Immature natural killer cell (primary cell): ENCODE results near the gene LRRC3. TPM values are rescaled to one million over a fixed set of nuclear protein-coding genes. Genes with fewer than 3 reads are reported as not detected.

Source experiments
- DNase-seq, 3 donors: peaks; one replicate each; pipeline ENCODE4 v3.0.0; 2022; ENCODE audit warnings: mixed read lengths in 1 of 3
- H3K27ac Mint-ChIP-seq, 6 donors: one replicate each; pipeline ENCODE4 v1.8.0; 2020; ENCODE audit warnings: mixed read lengths in 6 of 6, mild to moderate bottlenecking in 5 of 6, inconsistent platforms in 4 of 6, moderate library complexity in 3 of 6
- H3K27me3 Mint-ChIP-seq, 3 donors: one replicate each; pipeline ENCODE4 v1.8.0; 2020 to 2021; ENCODE audit warnings: low read depth in 3 of 3, mild to moderate bottlenecking in 3 of 3, mixed read lengths in 3 of 3, moderate library complexity in 3 of 3, inconsistent platforms in 1 of 3
- H3K36me3 Mint-ChIP-seq, 3 donors: one replicate each; pipeline ENCODE4 v1.8.0; 2020; ENCODE audit warnings: mixed read lengths in 3 of 3, inconsistent platforms in 2 of 3, mild to moderate bottlenecking in 2 of 3
- H3K4me1 Mint-ChIP-seq, 2 donors: one replicate each; pipeline ENCODE4 v1.8.0; 2020; ENCODE audit warnings: inconsistent platforms in 2 of 2, mild to moderate bottlenecking in 2 of 2, mixed read lengths in 2 of 2, moderate library complexity in 1 of 2
- H3K4me3 Mint-ChIP-seq, 5 donors: one replicate each; pipeline ENCODE4 v1.8.0; 2020; ENCODE audit warnings: mild to moderate bottlenecking in 5 of 5, mixed read lengths in 5 of 5, inconsistent platforms in 3 of 5, moderate library complexity in 3 of 5
- H3K9me3 Mint-ChIP-seq, 6 donors: one replicate each; pipeline ENCODE4 v1.8.0; 2020; ENCODE audit warnings: mild to moderate bottlenecking in 6 of 6, mixed read lengths in 6 of 6, inconsistent platforms in 4 of 6, moderate library complexity in 3 of 6
- polyA plus RNA-seq, 3 donors: library from polyadenylated mRNA; unstranded; fragments of 300-500 nt; fragmentation: Illumina TruSeq; gene quantifications; one replicate each; pipeline ENCODE4 v1.2.3, GENCODE V29; 2021

LRRC3 gene
- polyA plus RNA-seq, 3 donors from 2014 or later, result 0.29 TPM; not detected in 2

DNA sequence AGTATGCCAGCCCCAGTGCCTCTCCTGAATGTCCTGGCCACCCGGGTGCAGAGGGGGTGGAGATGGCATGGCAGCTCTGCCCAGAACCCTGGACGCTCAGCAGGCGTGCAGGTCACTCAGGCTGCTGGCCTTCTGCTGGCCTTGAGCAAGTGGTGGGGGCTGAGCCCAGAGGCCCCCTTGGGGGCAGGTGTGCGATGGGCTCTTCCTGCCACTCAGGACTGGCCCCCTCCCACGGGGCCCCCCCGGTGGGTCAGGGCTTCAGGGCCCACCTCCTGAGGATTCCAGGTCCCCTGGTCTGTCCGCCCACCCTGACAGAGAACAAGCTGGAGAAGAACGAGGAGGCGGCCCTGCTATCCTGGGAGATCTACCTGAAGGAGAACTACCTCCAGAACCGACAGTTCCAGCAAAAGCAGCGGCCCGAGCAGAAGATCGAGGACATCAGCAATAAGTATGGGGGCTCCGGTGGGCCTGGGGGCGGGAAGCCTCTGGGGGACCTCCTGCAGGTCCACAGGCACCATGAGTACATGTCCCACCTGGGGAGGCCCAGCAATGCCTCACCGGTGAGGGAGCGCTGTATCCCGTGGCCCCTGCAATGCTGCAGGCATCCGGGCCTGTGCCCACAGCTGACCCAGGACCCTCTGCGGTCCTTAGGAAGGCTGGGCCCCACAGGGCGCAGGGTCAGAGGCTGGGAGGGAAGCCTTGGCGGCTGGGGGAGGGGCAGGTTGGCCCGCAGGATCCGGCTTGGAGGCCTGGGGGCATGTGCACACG lies 37.0 kb upstream of the LRRC3 start:
- DNase-seq, result no peak
- Mint-ChIP-seq H3K36me3 (peaks cover 6 to 21% (median 8%) of the 10 kb centered on the region in 3 donors), H3K27ac (no peak overlapping the region), H3K4me3 (no peak overlapping the region), H3K4me1 (peaks cover 0 to 4% of the 10 kb centered on the region in 2 donors), H3K27me3 (peaks cover 2 to 8% (median 4%) of the 10 kb centered on the region in 3 donors), H3K9me3 (peaks cover 0 to 2% (median 0%) of the 10 kb centered on the region in 6 donors)

DNA sequence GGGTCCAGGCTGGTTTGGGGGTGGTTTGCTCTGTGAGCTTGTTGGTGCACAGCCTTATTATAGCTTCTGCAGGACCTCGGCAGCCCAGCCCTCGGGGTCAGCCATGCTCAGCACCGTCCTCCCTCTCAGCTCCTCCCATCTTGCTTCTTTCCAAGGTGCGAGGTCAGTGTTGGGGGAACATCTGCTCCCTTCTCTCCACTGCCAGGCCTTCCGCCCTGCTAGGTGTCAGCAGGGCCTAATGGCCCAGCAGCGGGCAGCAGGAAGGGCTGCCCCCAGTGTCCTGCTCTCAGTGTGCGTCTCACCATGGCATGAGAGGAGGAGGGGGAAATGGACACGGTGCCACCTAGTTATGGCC lies 36.5 kb upstream of the LRRC3 start:
- Mint-ChIP-seq H3K4me1 (peaks cover 0 to 4% of the 10 kb centered on the region in 2 donors), H3K9me3 (peaks cover 0 to 2% (median 0%) of the 10 kb centered on the region in 6 donors), H3K27ac (peak overlapping the region in 1 of 6 donors; percentile 42), H3K27me3 (peaks cover 2 to 8% (median 4%) of the 10 kb centered on the region in 3 donors), H3K36me3 (peaks cover 6 to 22% (median 8%) of the 10 kb centered on the region in 3 donors), H3K4me3 (no peak overlapping the region)
- no peak for DNase-seq

DNA sequence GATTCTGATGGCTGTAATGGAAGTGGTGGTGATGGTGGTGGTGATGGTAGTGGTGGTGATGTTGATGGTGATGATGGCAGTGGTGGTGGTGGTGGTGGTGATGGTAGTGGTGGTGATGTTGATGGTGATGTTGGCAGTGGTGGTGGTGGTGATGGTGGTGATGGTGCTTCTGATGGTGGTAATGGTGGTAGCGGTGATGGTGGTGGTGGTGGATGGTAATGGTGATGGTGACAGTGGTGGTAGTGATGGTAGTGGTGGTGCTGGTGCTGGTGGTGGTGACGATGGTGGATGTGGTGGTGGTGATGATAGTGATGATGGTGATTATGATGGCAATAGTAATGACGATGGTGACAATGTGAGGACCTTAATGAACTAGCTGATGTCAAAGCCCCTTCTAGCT lies 35.6 kb upstream of the LRRC3 start:
- Mint-ChIP-seq H3K36me3 (peaks cover 6 to 19% (median 8%) of the 10 kb centered on the region in 3 donors), H3K4me3 (no peak overlapping the region), H3K9me3 (peaks cover 0 to 2% (median 0%) of the 10 kb centered on the region in 6 donors), H3K4me1 (peaks cover 0 to 4% of the 10 kb centered on the region in 2 donors), H3K27ac (peak overlapping the region in 5 of 6 donors; percentile 22 to 74 (median 42)), H3K27me3 (peaks cover 2 to 8% (median 4%) of the 10 kb centered on the region in 3 donors)
- no peak for DNase-seq

DNA sequence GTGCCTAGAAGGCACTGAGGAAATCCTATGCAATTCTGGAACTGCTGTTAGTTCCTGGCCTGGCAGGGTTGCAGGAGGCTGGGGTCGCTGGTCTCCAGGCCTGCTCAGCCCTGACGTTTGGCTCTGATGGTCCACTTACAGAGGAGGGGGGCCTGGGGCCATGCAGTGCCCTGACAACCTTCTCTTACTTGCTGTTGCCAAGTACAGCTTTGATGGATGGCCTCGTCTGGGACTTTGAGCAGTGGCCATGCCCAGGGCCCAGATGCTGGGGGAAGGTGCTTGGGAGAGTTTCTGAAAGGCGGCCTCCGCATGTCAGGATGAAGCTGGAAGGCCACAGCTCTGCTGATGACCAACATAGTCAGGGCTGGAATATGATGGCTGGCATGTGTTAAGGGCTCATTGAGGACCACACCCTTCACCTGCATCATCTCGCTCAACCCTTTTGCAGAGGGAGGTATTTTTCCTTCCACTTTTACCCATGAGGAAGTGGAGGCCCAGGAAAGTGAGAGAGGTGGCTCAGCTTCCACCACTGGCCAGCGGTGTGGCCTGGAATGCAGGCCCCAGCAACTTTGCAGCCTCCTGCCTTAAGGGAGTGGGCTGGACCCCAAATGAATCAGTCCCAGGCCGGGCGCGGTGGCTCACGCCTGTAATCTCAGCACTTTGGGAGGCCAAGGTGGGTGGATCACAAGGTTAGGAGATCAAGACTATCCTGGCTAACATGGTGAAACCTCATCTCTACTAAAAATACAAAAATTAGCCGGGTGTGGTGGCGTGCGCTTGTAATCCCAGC lies 34.7 kb upstream of the LRRC3 start:
- no peak for DNase-seq
- no peak overlapping the region for H3K27ac Mint-ChIP-seq
- H3K27me3 Mint-ChIP-seq, result peaks cover 2 to 8% (median 4%) of the 10 kb centered on the region in 3 donors
- peaks cover 0 to 4% of the 10 kb centered on the region in 2 donors for H3K4me1 Mint-ChIP-seq
- no peak overlapping the region for H3K4me3 Mint-ChIP-seq
- peaks cover 6 to 10% (median 8%) of the 10 kb centered on the region in 3 donors for H3K36me3 Mint-ChIP-seq
- peaks cover 0 to 2% (median 0%) of the 10 kb centered on the region in 6 donors for H3K9me3 Mint-ChIP-seq

DNA sequence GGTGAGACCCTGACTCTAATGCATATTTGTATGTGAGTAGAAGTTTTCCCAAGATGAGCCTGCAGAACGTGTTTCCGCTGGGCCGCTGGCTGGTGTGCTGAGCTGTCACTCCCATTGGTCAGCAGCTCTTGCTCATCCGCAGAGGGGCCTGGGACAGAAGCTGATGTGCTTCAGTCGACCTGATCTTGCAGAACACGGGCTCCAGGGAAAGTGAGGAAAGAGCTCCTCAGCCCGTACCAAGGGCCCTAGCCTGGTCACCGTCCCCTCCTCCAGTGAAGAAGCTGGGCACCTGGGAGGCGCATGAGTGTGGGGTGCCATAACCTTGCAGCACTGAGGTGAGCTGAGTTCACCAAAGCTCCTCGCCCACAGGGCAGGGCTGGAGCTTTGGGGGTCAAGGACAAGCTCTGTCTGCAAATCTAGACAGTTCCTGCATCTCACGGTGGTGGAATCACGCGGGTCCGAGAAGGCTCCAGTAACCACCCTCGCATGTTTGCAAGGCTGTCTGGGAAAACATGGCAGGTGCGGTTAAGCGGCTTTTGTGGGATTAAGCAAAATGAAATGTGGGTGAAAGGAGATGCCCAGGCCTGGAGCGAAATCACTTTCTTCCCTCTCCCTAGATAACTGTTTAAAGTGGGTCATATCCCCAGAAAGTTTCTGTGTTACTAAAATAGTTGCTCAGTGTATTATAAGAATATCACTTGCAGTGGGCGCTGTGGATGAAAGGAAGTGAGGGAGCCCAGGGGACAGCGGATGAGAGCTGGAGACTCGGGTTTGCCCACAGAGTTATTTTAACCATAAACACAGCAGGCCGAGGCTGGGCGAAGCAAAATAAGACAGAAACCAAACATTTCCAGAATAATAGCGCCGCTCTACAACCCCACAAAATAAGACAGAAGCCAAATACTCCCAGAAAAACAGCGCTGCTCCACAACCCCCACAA lies 33.1 kb upstream of the LRRC3 start:
- Mint-ChIP-seq H3K9me3 (peaks cover 0 to 2% (median 0%) of the 10 kb centered on the region in 6 donors), H3K4me1 (peaks cover 0 to 4% of the 10 kb centered on the region in 2 donors), H3K27me3 (peaks cover 2 to 7% (median 4%) of the 10 kb centered on the region in 3 donors), H3K36me3 (peaks cover 6 to 10% (median 8%) of the 10 kb centered on the region in 3 donors), H3K4me3 (no peak overlapping the region), H3K27ac (peak overlapping the region in 1 of 6 donors; percentile 24)
- no peak for DNase-seq

DNA sequence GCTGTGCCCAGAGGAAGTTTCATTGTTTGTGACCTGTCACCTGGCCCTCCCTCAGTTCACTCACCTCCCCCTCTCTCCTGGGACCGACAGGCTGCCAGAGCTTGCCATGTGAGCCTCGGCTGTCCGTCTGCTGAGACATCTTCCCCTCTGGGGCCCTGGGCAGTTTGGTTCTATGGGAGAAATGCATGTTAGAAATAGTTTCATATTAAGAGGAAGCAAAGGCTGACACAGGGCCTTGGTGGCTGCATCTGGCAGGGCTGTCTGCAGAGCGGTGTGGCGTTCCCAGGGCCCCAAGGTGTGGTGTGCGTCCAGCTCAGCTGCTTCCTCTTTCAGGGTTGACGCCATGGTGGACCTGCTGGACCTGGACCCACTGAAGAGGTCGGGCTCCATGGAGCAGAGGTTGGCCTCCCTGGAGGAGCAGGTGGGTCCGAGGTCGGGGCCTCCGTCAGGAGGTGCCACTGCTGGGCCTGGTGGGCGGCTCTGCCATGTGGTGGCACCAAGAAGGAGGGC lies 31.9 kb upstream of the LRRC3 start:
- DNase-seq, result no peak
- no peak overlapping the region for H3K27ac Mint-ChIP-seq
- H3K4me1 Mint-ChIP-seq, result peaks cover 0 to 4% of the 10 kb centered on the region in 2 donors
- no peak overlapping the region for H3K4me3 Mint-ChIP-seq
- peaks cover 0 to 7% (median 4%) of the 10 kb centered on the region in 3 donors for H3K27me3 Mint-ChIP-seq
- peaks cover 6 to 10% (median 8%) of the 10 kb centered on the region in 3 donors for H3K36me3 Mint-ChIP-seq
- H3K9me3 Mint-ChIP-seq, result peaks cover 0 to 2% (median 0%) of the 10 kb centered on the region in 6 donors

DNA sequence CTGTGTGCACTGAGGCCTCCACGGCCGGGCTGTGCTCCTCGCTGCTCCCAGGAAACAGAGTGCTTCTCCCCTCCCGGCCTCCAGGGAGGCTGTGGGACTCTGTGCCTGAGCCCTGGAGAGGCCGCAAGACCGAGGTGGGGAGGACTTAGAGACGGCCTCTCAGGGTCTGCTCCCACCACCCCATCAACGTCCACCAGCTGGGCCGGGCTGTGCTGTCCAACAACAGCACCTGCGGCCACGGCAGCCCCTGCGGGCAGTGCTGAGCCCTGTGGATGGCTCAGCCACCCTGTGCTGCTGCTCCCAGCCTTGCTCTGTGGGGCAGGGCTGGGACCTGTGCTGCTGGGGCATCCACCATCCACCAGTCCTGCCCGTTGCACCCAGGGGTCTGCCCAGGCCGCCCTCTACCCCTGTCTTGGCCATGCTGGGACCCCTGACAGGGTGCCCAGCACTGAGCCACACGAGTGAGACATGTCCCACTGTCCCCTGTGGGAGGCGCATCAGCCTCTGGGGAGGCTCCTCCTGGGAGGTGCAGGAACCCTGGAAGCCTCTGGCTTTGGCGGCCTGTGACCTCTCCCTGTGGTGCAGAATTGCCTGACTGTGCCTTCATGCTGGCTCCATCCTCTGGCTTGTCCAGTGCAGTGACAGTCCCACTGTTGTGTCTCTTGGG lies 31.2 kb upstream of the LRRC3 start:
- DNase-seq, result no peak
- peaks cover 0 to 5% (median under 1%) of the 10 kb centered on the region in 6 donors for H3K9me3 Mint-ChIP-seq
- peaks cover 0 to 7% (median 4%) of the 10 kb centered on the region in 3 donors for H3K27me3 Mint-ChIP-seq
- no peak overlapping the region for H3K27ac Mint-ChIP-seq
- H3K36me3 Mint-ChIP-seq, result peaks cover 6 to 10% (median 8%) of the 10 kb centered on the region in 3 donors
- H3K4me3 Mint-ChIP-seq, result no peak overlapping the region
- H3K4me1 Mint-ChIP-seq, result peaks cover 0 to 4% of the 10 kb centered on the region in 2 donors

DNA sequence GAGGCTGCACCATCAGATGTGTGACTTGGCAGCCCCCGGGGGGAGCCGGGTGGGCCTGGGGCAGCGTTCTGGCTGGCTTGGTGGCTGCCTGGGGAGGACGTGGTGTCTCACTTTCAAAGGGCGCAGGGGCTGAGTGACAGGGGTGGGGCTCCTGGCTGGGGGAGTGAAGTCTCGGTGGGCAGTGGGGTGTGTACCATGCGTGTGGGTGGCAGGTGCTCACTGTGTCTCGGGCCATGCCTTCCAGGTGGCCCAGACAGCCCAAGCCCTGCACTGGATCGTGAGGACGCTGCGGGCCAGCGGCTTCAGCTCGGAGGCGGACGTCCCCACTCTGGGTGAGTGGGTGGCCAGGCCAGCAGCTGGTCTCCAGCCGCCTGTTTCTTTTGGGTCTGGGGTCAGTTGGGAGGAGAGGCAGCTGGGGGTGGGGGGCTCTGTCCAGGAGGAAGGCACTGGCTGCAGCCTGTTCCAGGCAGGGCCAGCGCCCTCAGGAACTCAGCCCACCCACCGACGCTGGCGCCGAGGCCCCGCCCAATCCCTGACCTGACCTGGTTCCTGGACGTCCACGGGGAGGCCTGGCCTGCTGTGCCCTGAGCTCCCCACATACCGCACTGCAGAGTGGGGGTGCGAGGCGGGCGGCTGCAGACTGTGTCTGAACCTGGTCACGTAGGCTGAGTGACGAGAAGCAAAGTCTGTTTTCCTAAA lies 30.6 kb upstream of the LRRC3 start:
- Mint-ChIP-seq H3K27ac (no peak overlapping the region), H3K27me3 (peaks cover under 1 to 2% (median 1%) of the 10 kb centered on the region in 3 donors), H3K4me1 (no peaks in the 10 kb centered on the region), H3K36me3 (peaks cover 0 to 6% (median 4%) of the 10 kb centered on the region in 3 donors), H3K4me3 (no peak overlapping the region), H3K9me3 (peaks cover 0 to 8% (median 2%) of the 10 kb centered on the region in 6 donors)
- DNase-seq, result no peak

DNA sequence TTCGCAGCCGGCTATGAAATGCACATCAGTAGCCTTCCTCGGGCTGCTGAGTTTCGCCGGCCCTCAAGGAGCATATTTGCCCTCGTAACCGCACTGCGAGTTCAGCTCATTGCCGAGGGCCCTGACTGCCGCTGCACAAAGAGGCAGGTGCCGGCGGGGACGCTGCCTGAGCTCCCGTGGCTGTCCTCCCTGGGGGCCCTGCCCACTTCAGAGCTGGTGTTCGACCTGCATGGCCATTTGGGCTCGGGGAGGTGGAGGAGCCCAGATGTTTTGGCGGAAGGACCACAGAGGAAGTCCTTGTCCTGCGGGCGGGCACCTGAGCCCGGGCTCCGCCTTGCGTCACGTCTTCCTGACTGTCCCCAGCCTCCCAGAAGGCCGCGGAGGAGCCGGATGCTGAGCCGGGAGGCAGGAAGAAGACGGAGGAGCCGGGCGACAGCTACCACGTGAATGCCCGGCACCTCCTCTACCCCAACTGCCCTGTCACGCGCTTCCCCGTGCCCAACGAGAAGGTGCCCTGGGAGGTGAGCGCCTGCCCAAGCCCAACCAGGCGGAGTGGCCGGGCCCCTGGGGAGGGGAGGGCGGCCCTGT lies 29.9 kb upstream of the LRRC3 start:
- DNase-seq, result no peak
- Mint-ChIP-seq H3K27me3 (peaks cover 0 to 2% (median 0%) of the 10 kb centered on the region in 3 donors), H3K9me3 (peaks cover 2 to 13% (median 5%) of the 10 kb centered on the region in 6 donors), H3K36me3 (peaks cover 0 to 10% (median 8%) of the 10 kb centered on the region in 3 donors), H3K4me1 (no peaks in the 10 kb centered on the region), H3K27ac (no peak overlapping the region), H3K4me3 (peak overlapping the region in 1 of 5 donors; percentile 27)

DNA sequence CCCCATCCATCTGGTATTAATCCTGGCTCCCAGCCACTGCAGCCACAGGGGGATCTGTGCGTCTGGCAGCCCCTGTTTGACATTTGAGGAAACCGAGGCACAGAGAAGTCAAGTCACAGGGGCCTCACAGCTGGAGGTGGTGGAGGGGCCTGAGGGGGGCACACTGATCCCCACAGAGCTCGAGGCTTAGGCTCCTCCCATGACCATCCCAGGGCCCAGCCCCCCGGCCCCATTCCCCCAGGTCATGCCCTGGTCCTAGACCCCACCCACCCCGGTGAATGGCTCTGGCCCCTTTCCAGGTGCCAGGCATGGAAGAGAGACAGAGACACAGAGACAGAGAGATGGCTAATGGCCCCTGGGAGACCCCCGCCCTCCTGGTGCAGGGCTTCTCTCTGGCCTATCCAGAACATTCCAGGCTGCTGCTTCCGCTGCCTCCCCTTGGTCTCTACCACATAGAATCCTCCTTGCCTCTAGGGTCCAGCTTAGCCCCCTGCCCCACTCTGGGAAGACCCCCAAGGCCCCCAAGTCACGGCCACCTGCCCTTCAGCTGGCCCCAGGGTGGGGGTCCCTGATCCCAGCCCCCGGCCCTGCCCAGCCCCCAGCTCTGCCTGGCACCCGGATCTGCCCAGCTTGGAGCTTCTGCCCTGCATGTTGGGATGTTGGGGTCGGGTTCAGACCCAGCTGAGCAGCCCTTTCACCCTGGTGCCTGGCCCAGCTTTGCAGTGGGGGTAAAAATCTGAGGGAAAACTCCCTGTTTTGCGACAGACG lies 29.2 kb upstream of the LRRC3 start:
- Mint-ChIP-seq H3K27ac (no peak overlapping the region), H3K4me3 (no peak overlapping the region), H3K4me1 (no peaks in the 10 kb centered on the region), H3K9me3 (peaks cover 2 to 18% (median 9%) of the 10 kb centered on the region in 6 donors), H3K27me3 (peaks cover 0 to 2% (median 0%) of the 10 kb centered on the region in 3 donors), H3K36me3 (peaks cover 3 to 14% (median 13%) of the 10 kb centered on the region in 3 donors)
- no peak for DNase-seq

DNA sequence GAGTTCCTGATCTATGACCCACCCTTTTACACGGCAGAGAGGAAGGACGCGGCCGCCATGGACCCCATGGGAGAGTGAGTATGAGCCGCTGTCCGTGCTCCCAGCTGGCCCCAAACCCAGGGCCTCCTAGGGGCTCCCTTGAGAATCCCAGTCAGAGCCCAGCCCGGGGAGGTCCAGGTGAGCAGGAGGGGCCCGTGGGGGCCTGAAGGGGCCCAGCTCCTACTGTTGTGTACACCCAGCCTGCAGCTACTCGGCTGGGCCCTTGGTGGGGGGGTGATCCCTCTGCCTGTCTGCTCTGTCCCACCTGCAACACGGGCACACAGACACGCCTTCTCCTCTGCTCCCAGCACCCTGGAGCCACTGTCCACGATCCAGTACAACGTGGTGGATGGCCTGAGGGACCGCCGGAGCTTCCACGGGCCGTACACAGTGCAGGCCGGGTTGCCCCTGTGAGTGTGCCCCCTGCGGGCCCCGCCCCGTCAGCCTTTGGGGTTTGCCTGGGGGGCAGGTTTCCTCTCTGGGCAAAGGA lies 28.6 kb upstream of the LRRC3 start:
- H3K9me3 Mint-ChIP-seq, result peaks cover 2 to 22% (median 9%) of the 10 kb centered on the region in 6 donors
- H3K27me3 Mint-ChIP-seq, result peaks cover 0 to 2% (median 0%) of the 10 kb centered on the region in 3 donors
- no peak overlapping the region for H3K4me3 Mint-ChIP-seq
- no peak overlapping the region for H3K27ac Mint-ChIP-seq
- H3K4me1 Mint-ChIP-seq, result no peaks in the 10 kb centered on the region
- H3K36me3 Mint-ChIP-seq, result peaks cover 5 to 20% (median 19%) of the 10 kb centered on the region in 3 donors
- DNase-seq, result no peak
